GM18951 (cell line): ENCODE data around the gene PEMT.

Experiments used
- POLR2A ChIP-seq: IDR thresholded peaks from 4 replicates; pipeline ENCODE4 v1.6.1; 2011; ENCODE audit warnings: mild to moderate bottlenecking; ENCODE audit not compliant: insufficient read length, insufficient read depth; ENCODE audit errors: extremely low read depth
- in situ Hi-C: fragments of 300-500 bp; cut with MboI; formaldehyde crosslinking; loops from one replicate; pipeline ENCODE4 v1.12.0; 2022; ENCODE audit warnings: low sequenced_read_pairs, mixed read lengths, inconsistent platforms; ENCODE audit not compliant: unreplicated experiment

PEMT gene

GRCh38 chr17:17560975-17561374 lies 30.5 kb downstream of the PEMT start:
- TF ChIP-seq POLR2A, result no peak
- in situ Hi-C loops, result no loop called here

GRCh38 chr17:17560167-17560566 lies 31.3 kb downstream of the PEMT start:
- no peak for TF ChIP-seq POLR2A
- in situ Hi-C loops, result no loop called here

GRCh38 chr17:17559164-17559563 lies 32.3 kb downstream of the PEMT start:
- in situ Hi-C loops, result no loop called here

GRCh38 chr17:17558431-17558830 lies 33.1 kb downstream of the PEMT start:
- in situ Hi-C loops, result no loop called here

More at GRCh38 chr17:17559164-17559563, 32.3 kb downstream of the PEMT start:
- no peak for TF ChIP-seq POLR2A

GRCh38 chr17:17557796-17558195 lies 33.7 kb downstream of the PEMT start:
- in situ Hi-C loops, result no loop called here
- no peak for TF ChIP-seq POLR2A

More at GRCh38 chr17:17558431-17558830, 33.1 kb downstream of the PEMT start:
- no peak for TF ChIP-seq POLR2A

- no peak for TF ChIP-seq POLR2A
Observed at GRCh38 chr17:17556671-17557070, 34.8 kb downstream of the PEMT start.

GRCh38 chr17:17555906-17556305 lies 35.6 kb downstream of the PEMT start:
- in situ Hi-C loops, result no loop called here
- TF ChIP-seq POLR2A, result no peak

More at GRCh38 chr17:17556671-17557070, 34.8 kb downstream of the PEMT start:
- in situ Hi-C loops, result no loop called here

GRCh38 chr17:17555151-17555550 lies 36.4 kb downstream of the PEMT start:
- TF ChIP-seq POLR2A, result no peak
- in situ Hi-C loops, result no loop called here

- TF ChIP-seq POLR2A, result no peak
- in situ Hi-C loops, result no loop called here
Observed at GRCh38 chr17:17554266-17554665, 37.2 kb downstream of the PEMT start.

- TF ChIP-seq POLR2A, result no peak
- in situ Hi-C loops, result no loop called here
Observed at GRCh38 chr17:17553217-17554195, 38.0 kb downstream of the PEMT start.

GRCh38 chr17:17552351-17553216 lies 38.9 kb downstream of the PEMT start:
- in situ Hi-C loops, result no loop called here
- no peak for TF ChIP-seq POLR2A

GRCh38 chr17:17551361-17551760 lies 40.1 kb downstream of the PEMT start:
- no peak for TF ChIP-seq POLR2A
- in situ Hi-C loops, result no loop called here

GRCh38 chr17:17549732-17550366 lies 41.7 kb downstream of the PEMT start:
- TF ChIP-seq POLR2A, result no peak
- in situ Hi-C loops, result no loop called here
